ENCODE results near the gene LRRC10B.

Gene LRRC10B

GRCh38 chr11:61547246-61547645 is 38.7 kb downstream of the LRRC10B start:
- ChIA-PET POLR2A (no interaction called here), CTCF (interaction anchor here (0.6 to 1.0 kb wide), 2 partner anchors 26 to 29 kb away, joined by 3 read pairs; no protein-coding TSS in a partner anchor)
- TF ChIP-seq CTCF (IDR thresholded peaks at IDR 0.05; ENCODE audit: insufficient read depth, low read length, missing control alignments) = no peak
- DNase-seq (ENCODE audit: low read depth, low spot score) = no peak
- no peak overlapping the region for H3K4me3 ChIP-seq (ENCODE audit: low read depth, low read length)

DNA sequence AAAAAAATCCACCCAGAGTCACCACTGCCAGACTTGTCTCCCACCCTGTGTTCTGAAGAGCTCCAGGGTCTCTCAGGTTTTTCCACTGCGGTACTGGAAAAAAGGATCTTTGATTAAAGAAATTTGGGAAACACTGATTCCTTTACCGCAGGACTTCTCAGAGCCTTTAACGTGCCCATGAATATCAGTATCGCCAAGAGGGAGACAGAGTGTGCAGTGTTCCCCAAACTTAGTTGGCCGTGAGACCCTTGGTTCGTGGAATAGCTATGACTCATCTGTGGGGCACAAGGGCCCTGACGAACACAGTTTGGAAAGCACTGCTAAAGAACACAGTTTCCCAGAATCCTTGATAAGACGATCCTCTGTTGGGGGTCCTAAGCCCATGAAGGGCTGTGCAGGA is 40.6 kb downstream of the LRRC10B start:
- TF ChIP-seq CTCF (IDR thresholded peaks at IDR 0.05; ENCODE audit: insufficient read depth, low read length, missing control alignments) = no peak
- CTCF ChIA-PET = interaction anchor here (1.1 to 2.5 kb wide), 3 partner anchors 32 to 71 kb away, joined by 3 to 12 read pairs (median 3); no protein-coding TSS in a partner anchor
- POLR2A ChIA-PET = no interaction called here
- no peak overlapping the region for H3K4me3 ChIP-seq (ENCODE audit: low read depth, low read length)
- DNase-seq (ENCODE audit: low read depth, low spot score) = no peak

DNA sequence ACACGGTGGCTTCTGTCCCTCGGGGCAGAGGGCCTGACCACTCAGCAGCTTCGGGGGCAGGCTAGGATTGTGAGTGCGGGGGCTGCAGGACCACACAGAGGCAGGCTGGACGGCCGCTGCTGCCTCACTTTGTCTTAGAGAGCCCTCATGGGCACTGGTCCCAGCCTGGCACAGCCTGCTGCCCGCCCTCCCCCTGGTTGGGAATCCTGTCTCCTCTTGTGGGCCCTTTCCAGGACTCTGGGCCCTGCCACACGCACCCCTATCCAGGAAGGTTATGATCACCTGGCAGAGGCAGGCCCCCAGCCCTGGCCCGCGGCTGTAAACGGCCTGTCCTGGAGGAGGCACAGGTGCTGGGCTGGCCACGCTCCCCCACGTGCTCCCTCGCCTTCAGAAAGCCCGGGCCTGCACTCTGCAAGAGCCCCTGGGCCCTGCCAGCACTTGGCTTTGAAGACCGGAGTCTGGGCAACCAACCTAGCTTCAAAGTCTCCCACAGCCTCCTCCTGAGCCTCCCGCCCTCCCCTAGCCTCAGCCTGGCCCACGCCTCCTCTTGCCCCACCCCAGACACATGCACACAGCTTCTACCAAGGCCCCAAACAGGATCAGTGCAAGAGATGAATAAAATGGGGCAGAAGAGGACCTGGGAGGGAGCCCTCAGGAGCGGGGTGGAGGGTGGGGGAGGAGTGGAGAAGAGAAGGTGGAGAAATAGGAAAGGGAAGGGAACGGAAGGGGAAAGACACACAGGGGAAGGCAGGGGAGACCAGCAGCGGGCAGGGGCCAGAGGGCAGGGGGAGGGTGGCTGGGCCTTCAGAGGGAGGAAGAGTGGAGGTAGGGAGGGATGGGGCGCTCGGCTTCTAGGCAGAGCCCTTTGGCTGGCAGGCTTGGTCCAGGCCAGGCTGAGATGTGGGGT is 41.4 kb downstream of the LRRC10B start:
- ChIA-PET CTCF (interaction anchor here (1.2 to 2.5 kb wide), 2 partner anchors 33 to 41 kb away, joined by 3 to 12 read pairs; no protein-coding TSS in a partner anchor), POLR2A (no interaction called here)
- no peak overlapping the region for H3K4me3 ChIP-seq (ENCODE audit: low read depth, low read length)
- DNase-seq (ENCODE audit: low read depth, low spot score) = no peak
- TF ChIP-seq CTCF (IDR thresholded peaks at IDR 0.05; ENCODE audit: insufficient read depth, low read length, missing control alignments) = no peak

- POLR2A ChIA-PET = no interaction called here
- CTCF ChIA-PET = interaction anchor here (0.8 kb wide), 1 partner anchor 34 kb away, joined by 3 read pairs; no protein-coding TSS in a partner anchor
- no peak overlapping the region for H3K4me3 ChIP-seq (ENCODE audit: low read depth, low read length)
- DNase-seq (ENCODE audit: low read depth, low spot score) = no peak
- no peak for TF ChIP-seq CTCF (IDR thresholded peaks at IDR 0.05; ENCODE audit: insufficient read depth, low read length, missing control alignments)
Measured at GRCh38 chr11:61550665-61551227, 42.2 kb downstream of the LRRC10B start.

DNA sequence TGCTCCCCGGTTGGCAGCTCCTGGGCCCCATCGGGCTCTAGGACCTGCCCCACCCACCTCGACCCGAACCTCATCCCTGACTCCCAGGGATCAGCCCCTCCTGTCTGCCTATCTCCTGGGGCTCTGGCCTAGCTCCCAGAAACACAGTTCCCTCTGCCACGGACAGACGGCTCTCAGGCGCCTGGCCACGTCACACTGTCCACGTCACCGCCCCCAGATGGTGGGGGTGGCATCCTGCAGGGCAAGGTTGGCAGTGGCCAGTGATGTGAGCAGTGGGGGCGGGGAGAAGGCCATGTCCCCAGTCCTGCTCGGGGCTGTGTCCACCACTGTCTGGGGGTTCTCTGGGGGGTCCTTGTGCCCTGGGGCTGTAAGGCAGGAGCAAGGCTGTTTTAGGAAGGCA is 43.1 kb downstream of the LRRC10B start:
- POLR2A ChIA-PET = no interaction called here
- no peak for TF ChIP-seq CTCF (IDR thresholded peaks at IDR 0.05; ENCODE audit: insufficient read depth, low read length, missing control alignments)
- no peak overlapping the region for H3K4me3 ChIP-seq (ENCODE audit: low read depth, low read length)
- CTCF ChIA-PET = interaction anchor here (0.8 to 0.9 kb wide), 2 partner anchors 15 to 35 kb away, joined by 3 read pairs; no protein-coding TSS in a partner anchor
- DNase-seq (ENCODE audit: low read depth, low spot score) = no peak

DNA sequence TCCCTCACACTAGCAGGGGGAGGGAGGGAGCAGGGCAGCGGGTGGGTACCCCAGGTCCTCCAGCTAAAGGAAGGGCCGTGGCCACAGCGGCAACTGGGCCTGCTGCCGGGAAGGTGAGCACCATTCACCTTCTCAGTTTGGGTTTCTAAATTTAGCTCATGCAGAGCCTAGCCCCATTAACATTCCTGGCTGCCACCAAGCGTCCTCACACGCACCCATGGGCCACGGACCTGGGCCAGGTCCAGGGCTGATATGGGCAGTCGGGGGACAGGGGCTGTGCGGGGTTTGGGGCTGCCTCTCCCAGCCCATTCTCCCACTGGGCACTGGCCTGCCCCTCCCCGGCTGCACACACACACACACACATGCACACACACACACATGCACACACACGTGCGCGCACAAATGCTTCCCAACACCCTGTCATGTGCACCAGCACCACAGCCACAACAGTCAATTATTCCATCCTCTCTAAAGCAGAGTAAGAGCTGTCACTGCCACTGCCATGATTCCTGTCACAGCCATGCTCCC is 43.6 kb downstream of the LRRC10B start:
- no peak for TF ChIP-seq CTCF (IDR thresholded peaks at IDR 0.05; ENCODE audit: insufficient read depth, low read length, missing control alignments)
- no peak overlapping the region for H3K4me3 ChIP-seq (ENCODE audit: low read depth, low read length)
- ChIA-PET CTCF (interaction anchor here (0.9 kb wide), 2 partner anchors 15 to 35 kb away, joined by 3 read pairs; no protein-coding TSS in a partner anchor), POLR2A (no interaction called here)
- DNase-seq (ENCODE audit: low read depth, low spot score) = no peak
